WTC11 (cell line): Measurements from ENCODE around the gene TTC33. TPM values are rescaled to one million over a fixed set of nuclear protein-coding genes. Genes with fewer than 3 reads are reported as not detected.

ENCODE experiments used
- CREM ChIP-seq: sonication (generic); formaldehyde crosslinking; IDR thresholded peaks from 2 replicates; pipeline ENCODE4 v1.8.1; 2022; ENCODE audit warnings: mild to moderate bottlenecking, missing genetic modification reagents, moderate library complexity
- ETV6 ChIP-seq: sonication (generic); formaldehyde crosslinking; IDR thresholded peaks from 2 replicates; pipeline ENCODE4 v1.8.1; 2022; ENCODE audit warnings: mild to moderate bottlenecking, missing genetic modification reagents
- FOXK1 ChIP-seq: sonication (generic); formaldehyde crosslinking; IDR thresholded peaks from 2 replicates; pipeline ENCODE4 v1.8.0; 2022; ENCODE audit warnings: mild to moderate bottlenecking, moderate library complexity, missing genetic modification reagents
- FOXP1 ChIP-seq: sonication (generic); formaldehyde crosslinking; IDR thresholded peaks from 2 replicates; pipeline ENCODE4 v1.8.0; 2022; ENCODE audit warnings: missing genetic modification reagents, mild to moderate bottlenecking, moderate library complexity, borderline replicate concordance
- HMGA2 ChIP-seq: fragments of 250-450 bp; sonication (Bioruptor Pico); IDR thresholded peaks from 2 replicates; pipeline ENCODE4 v1.4.0; 2021; ENCODE audit warnings: mild to moderate bottlenecking, moderate library complexity
- JUN ChIP-seq: sonication (generic); formaldehyde crosslinking; IDR thresholded peaks from 2 replicates; pipeline ENCODE4 v1.8.0; 2023; ENCODE audit warnings: mild to moderate bottlenecking, missing genetic modification reagents
- NFE2L1 ChIP-seq: sonication (generic); formaldehyde crosslinking; IDR thresholded peaks from 2 replicates; pipeline ENCODE4 v1.8.1; 2023; ENCODE audit warnings: missing genetic modification reagents
- NFYB ChIP-seq: sonication (generic); formaldehyde crosslinking; conservative IDR thresholded peaks from 2 replicates; pipeline ENCODE4 v1.8.0; 2022; ENCODE audit warnings: low read depth, missing genetic modification reagents
- PRRX2 ChIP-seq: fragments of 250-450 bp; sonication (Bioruptor Pico); IDR thresholded peaks from 2 replicates; pipeline ENCODE4 v1.8.0; 2021; ENCODE audit warnings: mild to moderate bottlenecking
- RELA ChIP-seq: sonication (generic); formaldehyde crosslinking; IDR thresholded peaks from 2 replicates; pipeline ENCODE4 v1.8.1; 2022; ENCODE audit warnings: missing genetic modification reagents, mild to moderate bottlenecking, borderline replicate concordance
- SMAD4 ChIP-seq: sonication (generic); formaldehyde crosslinking; IDR thresholded peaks from 2 replicates; pipeline ENCODE4 v1.8.0; 2022; ENCODE audit warnings: mild to moderate bottlenecking, missing genetic modification reagents
- TCF7 ChIP-seq: sonication (generic); formaldehyde crosslinking; IDR thresholded peaks from 2 replicates; pipeline ENCODE4 v1.8.0; 2022; ENCODE audit warnings: mild to moderate bottlenecking, low read depth, missing genetic modification reagents, moderate library complexity
- TEAD1 ChIP-seq: sonication (generic); formaldehyde crosslinking; IDR thresholded peaks from 2 replicates; pipeline ENCODE4 v1.8.0; 2022; ENCODE audit warnings: mild to moderate bottlenecking, missing genetic modification reagents
- TEAD4 ChIP-seq: sonication (generic); formaldehyde crosslinking; IDR thresholded peaks from 2 replicates; pipeline ENCODE4 v1.8.0; 2022; ENCODE audit warnings: mild to moderate bottlenecking, missing genetic modification reagents
- ZNF232 ChIP-seq: sonication (generic); formaldehyde crosslinking; IDR thresholded peaks from 2 replicates; pipeline ENCODE4 v1.8.0; 2022; ENCODE audit warnings: mild to moderate bottlenecking, missing genetic modification reagents
- ZNF263 ChIP-seq: sonication (generic); formaldehyde crosslinking; IDR thresholded peaks from 2 replicates; pipeline ENCODE4 v1.8.1; 2022; ENCODE audit warnings: low read depth, mild to moderate bottlenecking, moderate library complexity, missing genetic modification reagents
- ZNF416 ChIP-seq: fragments of 250-450 bp; sonication (Bioruptor Pico); IDR thresholded peaks from 2 replicates; pipeline ENCODE4 v1.9.0; 2021; ENCODE audit warnings: mild to moderate bottlenecking, inconsistent platforms
- ZNF423 ChIP-seq: fragments of 250-450 bp; sonication (Bioruptor Pico); IDR thresholded peaks from 2 replicates; pipeline ENCODE4 v2.1.2; 2022; ENCODE audit warnings: mild to moderate bottlenecking, moderate library complexity
- ZNF671 ChIP-seq: fragments of 250-450 bp; sonication (Bioruptor Pico); IDR thresholded peaks from 2 replicates; pipeline ENCODE4 v1.8.0; 2021; ENCODE audit warnings: mild to moderate bottlenecking
- total RNA-seq: library from RNA; stranded (reverse); gene quantifications from 3 replicates; pipeline ENCODE4 v1.2.3, GENCODE V29; 2021
- TF ChIP-seq, protein P1 (sequence below): sonication (generic); formaldehyde crosslinking; IDR thresholded peaks from 2 replicates; pipeline ENCODE4 v1.8.0; 2023; ENCODE audit warnings: mild to moderate bottlenecking, missing genetic modification reagents
- TF ChIP-seq, protein P2 (sequence below): sonication (generic); formaldehyde crosslinking; IDR thresholded peaks from 2 replicates; pipeline ENCODE4 v1.8.0; 2023; ENCODE audit warnings: missing genetic modification reagents
- TF ChIP-seq, protein P3 (sequence below): sonication (generic); formaldehyde crosslinking; IDR thresholded peaks from 2 replicates; pipeline ENCODE4 v1.8.1; 2023; ENCODE audit warnings: mild to moderate bottlenecking, moderate library complexity, missing genetic modification reagents
- TF ChIP-seq, protein P4 (sequence below): fragments of 200-600 bp; IDR thresholded peaks from 2 replicates; pipeline ENCODE4 v1.8.0; 2022; ENCODE audit warnings: antibody characterized with exemption
- TF ChIP-seq, protein P5 (sequence below): sonication (generic); formaldehyde crosslinking; IDR thresholded peaks from 2 replicates; pipeline ENCODE4 v1.8.1; 2022; ENCODE audit warnings: missing genetic modification reagents, borderline replicate concordance
- TF ChIP-seq, protein P6 (sequence below): sonication (generic); formaldehyde crosslinking; IDR thresholded peaks from 2 replicates; pipeline ENCODE4 v1.8.1; 2022; ENCODE audit warnings: mild to moderate bottlenecking, moderate library complexity, missing genetic modification reagents
- TF ChIP-seq, protein P7 (sequence below): sonication (generic); formaldehyde crosslinking; IDR thresholded peaks from 2 replicates; pipeline ENCODE4 v1.8.1; 2023; ENCODE audit warnings: mild to moderate bottlenecking, missing genetic modification reagents
- TF ChIP-seq, protein P8 (sequence below): sonication (generic); formaldehyde crosslinking; IDR thresholded peaks from 2 replicates; pipeline ENCODE4 v1.8.1; 2022; ENCODE audit warnings: low read depth, mild to moderate bottlenecking, moderate library complexity, missing genetic modification reagents, borderline replicate concordance

Gene TTC33
- total RNA-seq, 1 experiment from 2014 or later: 9.2 TPM

DNA sequence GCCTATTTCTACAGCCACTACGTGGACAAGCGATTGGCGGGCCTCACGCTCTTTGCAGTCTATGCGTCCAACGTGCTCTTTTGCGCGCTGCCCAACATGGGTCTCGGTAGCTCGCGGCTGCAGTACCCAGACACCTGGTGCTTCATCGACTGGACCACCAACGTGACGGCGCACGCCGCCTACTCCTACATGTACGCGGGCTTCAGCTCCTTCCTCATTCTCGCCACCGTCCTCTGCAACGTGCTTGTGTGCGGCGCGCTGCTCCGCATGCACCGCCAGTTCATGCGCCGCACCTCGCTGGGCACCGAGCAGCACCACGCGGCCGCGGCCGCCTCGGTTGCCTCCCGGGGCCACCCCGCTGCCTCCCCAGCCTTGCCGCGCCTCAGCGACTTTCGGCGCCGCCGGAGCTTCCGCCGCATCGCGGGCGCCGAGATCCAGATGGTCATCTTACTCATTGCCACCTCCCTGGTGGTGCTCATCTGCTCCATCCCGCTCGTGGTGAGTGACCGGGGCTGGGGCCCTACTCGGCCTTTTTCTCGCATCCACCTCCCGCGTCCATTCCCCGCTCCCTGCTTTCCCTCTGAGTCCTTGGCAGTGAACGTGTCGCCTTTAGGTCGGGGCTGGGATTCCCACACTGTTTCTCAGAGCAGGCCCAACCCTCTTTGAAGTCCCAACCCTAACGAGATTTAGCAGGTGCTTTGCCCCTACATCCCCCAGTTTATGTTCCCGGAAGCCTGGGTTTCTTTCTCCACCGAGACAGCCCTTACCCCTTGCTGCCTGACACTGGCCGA, 74.2 kb downstream of the TTC33 start (continued):
- TF ChIP-seq, protein P1, sequence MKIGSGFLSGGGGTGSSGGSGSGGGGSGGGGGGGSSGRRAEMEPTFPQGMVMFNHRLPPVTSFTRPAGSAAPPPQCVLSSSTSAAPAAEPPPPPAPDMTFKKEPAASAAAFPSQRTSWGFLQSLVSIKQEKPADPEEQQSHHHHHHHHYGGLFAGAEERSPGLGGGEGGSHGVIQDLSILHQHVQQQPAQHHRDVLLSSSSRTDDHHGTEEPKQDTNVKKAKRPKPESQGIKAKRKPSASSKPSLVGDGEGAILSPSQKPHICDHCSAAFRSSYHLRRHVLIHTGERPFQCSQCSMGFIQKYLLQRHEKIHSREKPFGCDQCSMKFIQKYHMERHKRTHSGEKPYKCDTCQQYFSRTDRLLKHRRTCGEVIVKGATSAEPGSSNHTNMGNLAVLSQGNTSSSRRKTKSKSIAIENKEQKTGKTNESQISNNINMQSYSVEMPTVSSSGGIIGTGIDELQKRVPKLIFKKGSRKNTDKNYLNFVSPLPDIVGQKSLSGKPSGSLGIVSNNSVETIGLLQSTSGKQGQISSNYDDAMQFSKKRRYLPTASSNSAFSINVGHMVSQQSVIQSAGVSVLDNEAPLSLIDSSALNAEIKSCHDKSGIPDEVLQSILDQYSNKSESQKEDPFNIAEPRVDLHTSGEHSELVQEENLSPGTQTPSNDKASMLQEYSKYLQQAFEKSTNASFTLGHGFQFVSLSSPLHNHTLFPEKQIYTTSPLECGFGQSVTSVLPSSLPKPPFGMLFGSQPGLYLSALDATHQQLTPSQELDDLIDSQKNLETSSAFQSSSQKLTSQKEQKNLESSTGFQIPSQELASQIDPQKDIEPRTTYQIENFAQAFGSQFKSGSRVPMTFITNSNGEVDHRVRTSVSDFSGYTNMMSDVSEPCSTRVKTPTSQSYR (CRISPR knock-in tag): no peak
- no peak for TF ChIP-seq ZNF423 (CRISPR knock-in tag)
- no peak for TF ChIP-seq PRRX2 (CRISPR knock-in tag)
- peak; percentile 94 for TF ChIP-seq ETV6
- peak; percentile 67 for TF ChIP-seq ZNF263 (CRISPR knock-in tag)
- TF ChIP-seq TEAD4: 0 out of 2 replicates have a peak, but pooled peaks have one; percentile 42
- TF ChIP-seq FOXK1: peak; percentile 69; the same call in 1 of the 2 replicates
- no peak for TF ChIP-seq TCF7 (CRISPR knock-in tag)
- TF ChIP-seq FOXP1: peak; percentile 77; the same call in 1 of the 2 replicates
- no peak for TF ChIP-seq HMGA2 (CRISPR knock-in tag)
- 0 out of 2 replicates have a peak, but pooled peaks have one; percentile 14 for TF ChIP-seq SMAD4 (CRISPR knock-in tag)
- TF ChIP-seq ZNF416: no peak
- TF ChIP-seq, protein P2, sequence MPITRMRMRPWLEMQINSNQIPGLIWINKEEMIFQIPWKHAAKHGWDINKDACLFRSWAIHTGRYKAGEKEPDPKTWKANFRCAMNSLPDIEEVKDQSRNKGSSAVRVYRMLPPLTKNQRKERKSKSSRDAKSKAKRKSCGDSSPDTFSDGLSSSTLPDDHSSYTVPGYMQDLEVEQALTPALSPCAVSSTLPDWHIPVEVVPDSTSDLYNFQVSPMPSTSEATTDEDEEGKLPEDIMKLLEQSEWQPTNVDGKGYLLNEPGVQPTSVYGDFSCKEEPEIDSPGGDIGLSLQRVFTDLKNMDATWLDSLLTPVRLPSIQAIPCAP (CRISPR knock-in tag): peak; percentile 88
- TF ChIP-seq CREM: peak; percentile 73; the same call in 1 of the 2 replicates
- TF ChIP-seq, protein P3, sequence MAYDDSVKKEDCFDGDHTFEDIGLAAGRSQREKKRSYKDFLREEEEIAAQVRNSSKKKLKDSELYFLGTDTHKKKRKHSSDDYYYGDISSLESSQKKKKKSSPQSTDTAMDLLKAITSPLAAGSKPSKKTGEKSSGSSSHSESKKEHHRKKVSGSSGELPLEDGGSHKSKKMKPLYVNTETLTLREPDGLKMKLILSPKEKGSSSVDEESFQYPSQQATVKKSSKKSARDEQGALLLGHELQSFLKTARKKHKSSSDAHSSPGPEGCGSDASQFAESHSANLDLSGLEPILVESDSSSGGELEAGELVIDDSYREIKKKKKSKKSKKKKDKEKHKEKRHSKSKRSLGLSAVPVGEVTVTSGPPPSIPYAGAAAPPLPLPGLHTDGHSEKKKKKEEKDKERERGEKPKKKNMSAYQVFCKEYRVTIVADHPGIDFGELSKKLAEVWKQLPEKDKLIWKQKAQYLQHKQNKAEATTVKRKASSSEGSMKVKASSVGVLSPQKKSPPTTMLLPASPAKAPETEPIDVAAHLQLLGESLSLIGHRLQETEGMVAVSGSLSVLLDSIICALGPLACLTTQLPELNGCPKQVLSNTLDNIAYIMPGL (CRISPR knock-in tag): peak; percentile 87
- TF ChIP-seq, protein P4, sequence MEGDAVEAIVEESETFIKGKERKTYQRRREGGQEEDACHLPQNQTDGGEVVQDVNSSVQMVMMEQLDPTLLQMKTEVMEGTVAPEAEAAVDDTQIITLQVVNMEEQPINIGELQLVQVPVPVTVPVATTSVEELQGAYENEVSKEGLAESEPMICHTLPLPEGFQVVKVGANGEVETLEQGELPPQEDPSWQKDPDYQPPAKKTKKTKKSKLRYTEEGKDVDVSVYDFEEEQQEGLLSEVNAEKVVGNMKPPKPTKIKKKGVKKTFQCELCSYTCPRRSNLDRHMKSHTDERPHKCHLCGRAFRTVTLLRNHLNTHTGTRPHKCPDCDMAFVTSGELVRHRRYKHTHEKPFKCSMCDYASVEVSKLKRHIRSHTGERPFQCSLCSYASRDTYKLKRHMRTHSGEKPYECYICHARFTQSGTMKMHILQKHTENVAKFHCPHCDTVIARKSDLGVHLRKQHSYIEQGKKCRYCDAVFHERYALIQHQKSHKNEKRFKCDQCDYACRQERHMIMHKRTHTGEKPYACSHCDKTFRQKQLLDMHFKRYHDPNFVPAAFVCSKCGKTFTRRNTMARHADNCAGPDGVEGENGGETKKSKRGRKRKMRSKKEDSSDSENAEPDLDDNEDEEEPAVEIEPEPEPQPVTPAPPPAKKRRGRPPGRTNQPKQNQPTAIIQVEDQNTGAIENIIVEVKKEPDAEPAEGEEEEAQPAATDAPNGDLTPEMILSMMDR: no peak
- TF ChIP-seq, protein P5, sequence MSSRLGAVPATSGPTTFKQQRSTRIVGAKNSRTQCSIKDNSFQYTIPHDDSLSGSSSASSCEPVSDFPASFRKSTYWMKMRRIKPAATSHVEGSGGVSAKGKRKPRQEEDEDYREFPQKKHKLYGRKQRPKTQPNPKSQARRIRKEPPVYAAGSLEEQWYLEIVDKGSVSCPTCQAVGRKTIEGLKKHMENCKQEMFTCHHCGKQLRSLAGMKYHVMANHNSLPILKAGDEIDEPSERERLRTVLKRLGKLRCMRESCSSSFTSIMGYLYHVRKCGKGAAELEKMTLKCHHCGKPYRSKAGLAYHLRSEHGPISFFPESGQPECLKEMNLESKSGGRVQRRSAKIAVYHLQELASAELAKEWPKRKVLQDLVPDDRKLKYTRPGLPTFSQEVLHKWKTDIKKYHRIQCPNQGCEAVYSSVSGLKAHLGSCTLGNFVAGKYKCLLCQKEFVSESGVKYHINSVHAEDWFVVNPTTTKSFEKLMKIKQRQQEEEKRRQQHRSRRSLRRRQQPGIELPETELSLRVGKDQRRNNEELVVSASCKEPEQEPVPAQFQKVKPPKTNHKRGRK (CRISPR knock-in tag): no peak
- TF ChIP-seq, protein P6, sequence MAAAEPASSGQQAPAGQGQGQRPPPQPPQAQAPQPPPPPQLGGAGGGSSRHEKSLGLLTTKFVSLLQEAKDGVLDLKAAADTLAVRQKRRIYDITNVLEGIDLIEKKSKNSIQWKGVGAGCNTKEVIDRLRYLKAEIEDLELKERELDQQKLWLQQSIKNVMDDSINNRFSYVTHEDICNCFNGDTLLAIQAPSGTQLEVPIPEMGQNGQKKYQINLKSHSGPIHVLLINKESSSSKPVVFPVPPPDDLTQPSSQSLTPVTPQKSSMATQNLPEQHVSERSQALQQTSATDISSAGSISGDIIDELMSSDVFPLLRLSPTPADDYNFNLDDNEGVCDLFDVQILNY (CRISPR knock-in tag): peak; percentile 82
- TF ChIP-seq RELA: 0 out of 2 replicates have a peak, but pooled peaks have one; percentile 65
- TF ChIP-seq JUN: peak; percentile 65; the same call in 1 of the 2 replicates
- TF ChIP-seq, protein P7, sequence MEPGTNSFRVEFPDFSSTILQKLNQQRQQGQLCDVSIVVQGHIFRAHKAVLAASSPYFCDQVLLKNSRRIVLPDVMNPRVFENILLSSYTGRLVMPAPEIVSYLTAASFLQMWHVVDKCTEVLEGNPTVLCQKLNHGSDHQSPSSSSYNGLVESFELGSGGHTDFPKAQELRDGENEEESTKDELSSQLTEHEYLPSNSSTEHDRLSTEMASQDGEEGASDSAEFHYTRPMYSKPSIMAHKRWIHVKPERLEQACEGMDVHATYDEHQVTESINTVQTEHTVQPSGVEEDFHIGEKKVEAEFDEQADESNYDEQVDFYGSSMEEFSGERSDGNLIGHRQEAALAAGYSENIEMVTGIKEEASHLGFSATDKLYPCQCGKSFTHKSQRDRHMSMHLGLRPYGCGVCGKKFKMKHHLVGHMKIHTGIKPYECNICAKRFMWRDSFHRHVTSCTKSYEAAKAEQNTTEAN: peak; percentile 80; the same call in 1 of the 2 replicates
- peak; percentile 87 for TF ChIP-seq NFE2L1 (CRISPR knock-in tag)
- peak; percentile 71; the same call in 1 of the 2 replicates for TF ChIP-seq TEAD1 (CRISPR knock-in tag)
- TF ChIP-seq NFYB: no peak
- peak; percentile 79; the same call in 1 of the 2 replicates for TF ChIP-seq ZNF232 (CRISPR knock-in tag)
- TF ChIP-seq, protein P8, sequence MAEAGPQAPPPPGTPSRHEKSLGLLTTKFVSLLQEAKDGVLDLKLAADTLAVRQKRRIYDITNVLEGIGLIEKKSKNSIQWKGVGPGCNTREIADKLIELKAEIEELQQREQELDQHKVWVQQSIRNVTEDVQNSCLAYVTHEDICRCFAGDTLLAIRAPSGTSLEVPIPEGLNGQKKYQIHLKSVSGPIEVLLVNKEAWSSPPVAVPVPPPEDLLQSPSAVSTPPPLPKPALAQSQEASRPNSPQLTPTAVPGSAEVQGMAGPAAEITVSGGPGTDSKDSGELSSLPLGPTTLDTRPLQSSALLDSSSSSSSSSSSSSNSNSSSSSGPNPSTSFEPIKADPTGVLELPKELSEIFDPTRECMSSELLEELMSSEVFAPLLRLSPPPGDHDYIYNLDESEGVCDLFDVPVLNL: no peak
- no peak for TF ChIP-seq ZNF671 (CRISPR knock-in tag)
